NCI-H2196 treated with DMSO at 0.1 percent for 48 hours (cell line): ENCODE measurements around the gene PON2.

Experiments used
- DNase-seq: peaks from one replicate; lab custom pipeline; 2025; ENCODE audit not compliant: unreplicated experiment; lab: John Stamatoyannopoulos, UW

PON2 gene

GRCh38 chr7:95446618-95447017 is 11.8 kb upstream of the PON2 start:
- no peak for DNase-seq

GRCh38 chr7:95444796-95445195 is 10.0 kb upstream of the PON2 start:
- no peak for DNase-seq

DNA sequence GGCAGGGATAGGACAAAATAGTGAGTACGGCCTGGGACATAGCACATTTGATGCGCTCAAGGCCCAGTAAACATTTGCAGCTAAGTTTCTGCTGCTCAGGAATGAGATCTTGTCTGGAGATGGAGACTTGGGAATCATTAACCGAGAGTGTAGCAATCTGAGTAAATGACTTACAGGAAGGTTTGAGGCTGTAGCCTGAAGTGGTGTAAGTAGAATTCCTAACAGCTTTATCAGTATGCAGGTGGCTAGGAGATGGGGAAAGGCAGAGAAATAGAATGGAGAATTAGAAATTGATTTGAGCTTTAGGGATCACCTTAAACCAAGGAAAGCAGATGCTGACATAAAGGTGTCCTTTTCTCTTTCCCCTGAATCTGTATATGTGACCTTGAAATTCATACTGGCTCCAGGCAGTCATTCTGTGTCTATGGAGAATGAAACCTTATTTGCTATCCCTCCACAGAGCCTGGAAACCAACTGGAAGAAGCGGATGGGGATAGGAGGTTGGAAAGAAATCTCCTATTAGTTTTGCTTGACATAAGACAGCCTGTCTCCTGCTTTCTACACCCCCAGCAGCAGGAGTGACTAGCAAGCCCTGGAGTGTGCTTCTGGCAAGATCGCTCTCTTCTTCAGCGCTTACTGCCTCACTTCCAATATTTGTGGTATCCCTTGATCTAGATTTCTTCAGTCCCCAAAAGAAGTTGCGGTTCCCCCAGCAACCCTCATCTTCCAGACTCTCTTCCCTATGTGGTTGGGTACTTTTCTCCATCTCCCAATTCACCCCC is 6.4 kb upstream of the PON2 start:
- DNase-seq: no peak

DNA sequence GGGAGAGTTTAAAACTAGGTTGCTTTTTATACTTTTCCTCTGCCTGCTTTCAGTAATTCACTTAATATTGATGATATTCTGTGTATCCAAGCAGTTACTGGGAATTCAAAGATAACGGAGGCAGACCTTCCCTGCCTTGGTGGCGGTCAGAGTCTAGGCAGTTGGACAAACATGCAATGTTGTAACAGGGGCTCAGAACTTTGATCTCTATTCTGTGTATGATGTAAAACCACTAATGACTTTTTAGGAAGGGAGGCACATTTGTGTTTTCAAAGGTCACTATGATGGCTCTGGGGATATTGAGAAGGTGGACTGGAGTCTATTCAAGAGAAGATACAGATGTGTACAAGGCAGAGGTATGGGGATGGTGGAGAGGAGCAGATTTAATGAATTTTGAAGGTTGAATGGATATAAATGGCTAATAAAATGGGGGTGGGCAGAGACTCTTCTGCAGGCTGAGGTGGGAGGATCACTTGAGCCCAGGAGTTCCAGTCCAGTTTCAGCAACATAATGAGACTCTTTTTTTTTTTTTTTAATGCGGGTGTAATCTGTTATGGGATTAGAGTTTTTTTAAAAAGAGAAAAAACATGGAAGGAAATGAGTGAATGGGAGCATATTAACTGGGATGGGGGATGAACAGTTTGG is 5.7 kb upstream of the PON2 start:
- DNase-seq: no peak

GRCh38 chr7:95436407-95436806 is 1.6 kb upstream of the PON2 start:
- no peak for DNase-seq

GRCh38 chr7:95435422-95435780 is 573 bp upstream of the PON2 start:
- no peak for DNase-seq

GRCh38 chr7:95433952-95434556 is 774 bp downstream of the PON2 start:
- DNase-seq: no peak

- DNase-seq: no peak
These were observed 1.7 kb downstream of the PON2 start for GRCh38 chr7:95433129-95433528.

DNA sequence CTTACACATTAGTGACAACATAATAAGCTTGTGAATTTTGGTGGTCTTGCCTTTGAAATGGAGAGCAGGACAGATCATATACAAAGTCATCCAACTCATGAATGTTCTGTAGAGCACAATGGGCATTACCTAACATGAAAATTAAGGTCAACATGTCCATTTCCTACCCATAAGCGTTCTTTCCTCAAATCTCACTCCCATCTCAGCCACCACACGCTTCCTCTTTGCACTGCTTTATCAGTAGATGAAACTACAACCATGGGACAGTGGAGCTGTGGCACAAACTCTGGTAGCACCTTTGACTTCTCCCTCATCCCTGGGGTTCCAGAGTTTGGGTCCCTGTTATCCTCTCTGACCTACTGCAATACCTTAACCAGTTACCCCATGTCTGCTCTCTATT is 2.2 kb downstream of the PON2 start:
- DNase-seq: no peak

DNA sequence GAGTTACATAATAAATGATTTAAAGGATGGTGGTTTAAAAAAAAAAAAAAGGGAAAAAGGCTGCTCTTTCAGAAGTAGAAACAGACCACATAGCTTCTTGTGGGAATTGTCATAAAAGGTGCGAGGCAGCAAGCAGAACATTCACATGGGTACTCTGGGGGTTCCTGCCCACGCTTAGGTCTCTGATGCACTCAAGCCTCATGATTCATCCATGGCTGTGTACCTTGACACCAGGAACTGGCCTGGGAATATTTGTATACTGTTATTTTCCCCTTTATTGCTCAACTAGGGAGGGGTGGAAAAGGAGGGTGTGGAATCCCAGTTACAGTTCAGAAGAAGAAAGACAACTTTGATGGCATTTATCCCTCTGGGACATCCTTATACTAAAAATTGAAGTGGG is 4.0 kb downstream of the PON2 start:
- no peak for DNase-seq

DNA sequence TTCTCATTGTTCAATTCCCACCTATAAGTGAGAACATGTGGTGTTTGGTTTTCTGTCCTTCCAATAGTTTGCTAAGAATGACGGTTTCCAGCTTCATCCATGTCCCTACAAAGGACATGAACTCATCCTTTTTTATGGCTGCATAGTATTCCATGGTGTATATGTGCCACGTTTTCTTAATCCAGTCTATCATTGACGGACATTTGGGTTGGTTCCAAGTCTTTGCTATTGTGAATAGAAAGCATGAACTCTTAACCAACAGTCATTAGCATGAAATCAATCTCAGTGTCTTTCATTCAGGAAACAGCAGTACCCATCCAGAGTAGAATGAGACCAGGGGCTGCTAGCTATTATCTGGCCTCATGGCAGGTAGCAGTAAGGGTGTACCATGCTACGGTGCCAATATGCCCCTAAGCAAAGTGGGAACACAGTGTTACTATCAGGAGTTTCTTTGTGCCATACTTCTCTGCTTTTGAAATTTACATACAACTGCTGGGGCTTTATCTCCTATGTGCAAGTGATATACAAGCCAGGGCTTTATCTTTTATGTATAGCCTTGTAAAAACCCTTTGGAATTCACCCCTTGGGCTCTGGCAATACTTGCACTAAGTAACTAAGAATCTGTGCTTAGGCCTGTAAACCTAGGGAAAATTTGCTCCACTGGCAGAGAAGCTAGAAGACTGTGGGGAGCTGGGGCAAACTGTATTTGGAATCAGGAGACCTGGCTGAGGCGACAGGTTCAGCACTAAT is 5.4 kb downstream of the PON2 start:
- no peak for DNase-seq

DNA sequence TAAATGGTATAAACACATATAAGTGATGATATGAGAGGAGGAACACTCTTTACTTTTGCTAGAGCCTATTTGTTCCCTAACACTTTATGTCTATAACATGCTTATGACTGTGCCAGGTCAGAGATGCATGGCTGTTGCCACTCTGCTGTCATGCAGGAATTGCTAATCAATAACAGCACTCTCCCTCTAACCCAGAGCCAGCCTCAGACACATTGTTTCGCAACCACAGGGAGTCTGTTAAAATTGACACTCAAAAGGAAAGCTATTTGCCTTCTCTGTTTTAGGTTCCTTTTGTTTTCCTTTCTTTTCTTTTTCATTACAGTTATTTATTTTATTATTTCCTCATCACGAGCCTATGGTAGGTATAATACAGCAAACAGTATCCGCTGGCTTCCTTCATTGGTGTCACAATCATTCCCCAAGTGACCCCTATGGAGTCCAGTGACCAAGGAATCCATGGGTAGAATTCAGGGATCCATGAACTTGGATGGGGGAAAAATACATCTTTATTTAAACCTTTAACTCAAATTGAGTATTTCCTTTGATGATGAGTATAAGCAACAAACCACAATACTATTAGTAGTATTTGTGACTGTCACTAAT is 6.8 kb downstream of the PON2 start:
- no peak for DNase-seq

DNA sequence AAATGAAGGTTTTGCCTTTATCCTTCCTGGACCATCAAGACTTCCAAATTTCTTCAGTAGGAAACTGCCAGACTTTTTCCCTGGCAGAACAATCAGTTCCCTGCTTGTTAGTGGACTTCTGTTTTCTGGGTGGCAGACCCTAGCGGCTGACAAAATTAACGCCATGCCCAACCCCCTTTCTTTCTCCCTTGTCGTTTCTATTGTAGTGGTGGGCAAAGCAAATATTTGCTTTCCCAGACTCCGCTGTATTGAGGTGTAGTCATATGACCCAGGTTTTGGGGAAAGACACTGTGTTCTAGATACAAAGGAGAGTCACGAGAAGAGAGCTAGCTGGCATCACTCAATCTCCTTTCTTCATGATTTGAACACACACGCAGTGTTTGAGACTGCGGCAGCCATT is 7.7 kb downstream of the PON2 start:
- DNase-seq: no peak

- no peak for DNase-seq
These were observed 9.1 kb downstream of the PON2 start for GRCh38 chr7:95425694-95426093.

GRCh38 chr7:95424716-95425115 is 10.1 kb downstream of the PON2 start:
- no peak for DNase-seq

DNA sequence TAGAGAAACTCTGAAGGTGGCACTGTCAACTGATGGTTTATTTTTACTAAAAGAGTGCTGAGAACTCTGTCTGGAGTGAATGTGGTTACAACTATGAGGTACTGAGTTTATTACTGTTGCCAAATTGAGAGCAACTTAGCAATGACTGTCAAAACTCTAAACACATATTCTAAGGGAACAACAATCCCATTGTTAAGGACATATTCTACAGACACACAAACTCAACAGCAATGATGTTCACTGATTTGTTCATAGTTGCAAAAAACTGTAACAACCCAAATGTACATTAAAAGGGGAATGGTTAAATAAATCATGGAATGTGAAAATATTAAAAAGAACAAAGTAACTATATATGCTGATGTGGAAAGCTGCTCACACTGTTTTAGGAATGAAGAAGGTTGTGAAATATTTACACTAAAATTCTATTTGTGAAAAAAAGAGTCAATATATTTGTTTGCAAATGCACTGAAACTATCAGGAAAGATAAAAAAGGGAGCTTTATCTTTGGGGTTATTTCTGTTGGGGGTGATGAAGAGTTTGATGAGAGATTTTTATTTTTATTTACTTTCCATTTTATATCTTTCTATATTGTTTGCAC is 12.9 kb downstream of the PON2 start:
- no peak for DNase-seq

DNA sequence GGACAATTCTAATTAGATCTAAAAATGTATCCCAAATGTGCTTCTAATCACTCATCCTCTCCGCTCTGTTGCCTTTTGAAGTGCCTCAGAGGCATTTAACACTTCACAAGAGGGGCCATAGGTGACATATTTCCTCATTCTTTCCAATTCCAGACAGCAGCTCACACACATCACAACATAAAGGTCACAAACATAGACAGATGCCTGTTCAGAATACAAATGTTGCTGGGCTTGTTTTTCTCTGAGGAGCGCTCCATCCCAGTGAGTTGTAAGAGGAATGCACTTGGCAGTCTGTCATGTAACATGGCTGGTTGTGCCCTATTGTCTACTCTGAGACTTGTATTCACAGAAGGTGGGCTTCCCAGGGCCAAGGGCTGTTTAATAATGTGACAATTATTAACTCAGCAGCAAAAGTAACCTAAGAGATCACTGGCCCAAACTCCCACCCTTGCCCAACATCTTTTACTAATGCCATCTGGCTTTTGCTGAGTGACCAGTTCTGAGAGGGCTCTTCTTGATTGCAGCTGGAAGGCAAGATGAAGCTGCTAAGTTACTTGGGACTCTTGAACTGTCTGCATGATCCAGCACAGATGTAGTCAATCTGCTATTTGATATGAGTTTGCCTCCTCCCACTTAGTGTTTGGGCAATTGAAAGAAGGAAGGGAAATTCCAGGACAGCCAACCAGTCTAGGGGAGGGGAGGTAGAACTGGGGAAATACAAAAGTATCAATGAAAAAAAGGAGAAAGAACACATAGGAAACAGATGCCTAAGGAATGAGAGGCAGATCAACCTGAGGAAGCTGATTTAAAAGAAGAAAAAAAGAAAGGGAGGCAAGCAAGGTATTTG is 13.6 kb downstream of the PON2 start:
- peak; percentile 36 for DNase-seq

GRCh38 chr7:95412075-95412474 is 22.8 kb downstream of the PON2 start:
- no peak for DNase-seq

DNA sequence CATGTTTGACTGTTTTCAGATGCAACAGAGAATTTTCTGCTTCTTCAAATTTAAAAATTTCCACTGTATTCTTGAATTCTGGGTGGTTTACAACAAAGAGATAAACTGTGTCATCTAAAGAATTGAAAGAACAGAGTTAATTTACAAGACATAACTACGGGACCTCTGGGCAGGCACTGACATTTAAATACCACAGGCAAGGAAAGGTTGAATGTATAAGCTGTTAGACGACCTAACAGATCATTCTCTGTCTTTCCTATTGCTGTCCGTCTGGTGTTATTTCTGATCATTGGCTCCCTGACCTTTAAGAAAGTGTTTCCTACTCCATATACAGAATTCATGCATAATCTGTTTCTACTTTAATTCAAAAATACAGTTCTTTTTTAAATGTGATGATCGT is 23.2 kb downstream of the PON2 start:
- DNase-seq: no peak

GRCh38 chr7:95411036-95411435 is 23.8 kb downstream of the PON2 start:
- DNase-seq: no peak
